ENCODE results near the gene MYO19.

DNA sequence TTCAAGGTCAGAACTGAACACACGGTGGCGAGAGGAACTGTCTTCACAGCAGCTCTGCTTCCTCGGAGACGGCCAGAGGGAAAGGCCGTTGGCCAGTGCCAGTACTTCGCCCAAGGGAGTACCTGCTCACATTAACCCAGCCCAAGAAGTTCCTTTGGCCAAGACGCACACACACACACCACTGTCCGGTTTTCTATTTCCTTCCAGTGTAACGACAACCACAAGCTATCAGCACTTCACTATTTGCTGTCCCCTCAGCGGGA lies 9.3 kb upstream of the MYO19 start:
- TF ChIP-seq CTCF (IDR thresholded peaks at IDR 0.05 in 2 of 3, conservative IDR thresholded peaks at IDR 0.05 in 1 of 3; ENCODE audit: borderline replicate concordance in 1 of 3, insufficient read depth in 1 of 3, low read depth in 2 of 3, low read length in 2 of 3) (0 out of 6 replicates have a peak, but pooled peaks of 1 of the 3 experiments have one; percentile 8), EZH2phosphoT487 (IDR thresholded peaks at IDR 0.05; ENCODE audit: borderline replicate concordance) (no peak), EZH2 (IDR thresholded peaks at IDR 0.05) (no peak), ELF1 (IDR thresholded peaks at IDR 0.05; ENCODE audit: borderline replicate concordance, low read depth) (no peak), RAD21 (IDR thresholded peaks at IDR 0.05; ENCODE audit: low read depth) (no peak)

Measured in HCT116 (cell line).